NCI-H146 treated with DMSO at 0.1 percent for 48 hours (cell line): Measurements from ENCODE around the gene HHAT.

Source experiments
- DNase-seq: peaks from one replicate; lab custom pipeline; 2025; ENCODE audit not compliant: unreplicated experiment; lab: John Stamatoyannopoulos, UW

Gene HHAT

GRCh38 chr1:210328746-210329503, at the start of gene HHAT:
Gene HHAT (plus strand): TSS chr1:210328902. CDS start chr1:210348976, 20,074 bp downstream.
- DNase-seq: peak; percentile 30

DNA sequence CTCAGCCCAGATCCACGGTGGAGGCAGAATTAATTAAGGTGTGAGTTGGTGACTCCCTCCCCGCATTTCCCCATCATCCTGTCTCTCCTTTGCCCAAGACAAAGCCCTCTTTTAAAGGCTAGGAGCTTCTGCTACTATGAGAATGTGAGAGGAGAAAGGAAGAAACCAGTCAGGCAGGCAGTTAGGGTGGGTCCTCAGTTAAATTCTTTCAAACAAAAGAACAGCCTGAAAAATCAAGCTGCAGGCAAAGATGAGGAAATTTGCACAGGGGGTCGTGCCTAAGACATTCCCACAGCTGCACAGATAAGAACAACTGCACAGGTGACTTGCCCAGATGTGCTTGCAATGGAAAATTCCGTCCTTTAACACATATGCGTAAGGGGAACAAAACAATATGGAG, 48.5 kb upstream of the HHAT start:
- no peak for DNase-seq

GRCh38 chr1:210288116-210288515, 40.6 kb upstream of the HHAT start:
- no peak for DNase-seq

DNA sequence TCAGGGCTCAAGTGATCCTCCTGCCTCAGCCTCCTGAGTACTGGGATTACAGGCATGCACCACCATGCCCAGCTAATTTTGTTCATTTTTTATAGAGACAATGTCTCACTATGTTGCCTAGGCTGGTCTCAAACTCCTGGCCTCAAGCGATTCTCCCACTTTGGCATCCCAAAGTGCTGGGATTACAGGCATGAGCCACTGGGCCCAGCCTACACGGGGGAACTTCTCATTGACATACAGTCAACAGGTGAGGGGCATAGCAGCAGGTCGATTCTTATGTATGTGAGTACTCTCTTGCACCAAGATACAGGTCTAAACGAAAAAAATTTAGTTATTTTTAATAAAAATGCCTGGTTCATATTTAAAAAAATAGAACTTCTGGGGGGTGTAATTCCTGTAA, 39.5 kb upstream of the HHAT start:
- no peak for DNase-seq

GRCh38 chr1:210291081-210291764, 37.5 kb upstream of the HHAT start:
- DNase-seq: no peak

GRCh38 chr1:210291786-210292230, 36.9 kb upstream of the HHAT start:
- no peak for DNase-seq

GRCh38 chr1:210292231-210292871, 36.4 kb upstream of the HHAT start:
- DNase-seq: peak; percentile 43

GRCh38 chr1:210293171-210293607, 35.5 kb upstream of the HHAT start:
- DNase-seq: no peak

- DNase-seq: no peak
Observed at GRCh38 chr1:210294999-210295745, 33.5 kb upstream of the HHAT start.

DNA sequence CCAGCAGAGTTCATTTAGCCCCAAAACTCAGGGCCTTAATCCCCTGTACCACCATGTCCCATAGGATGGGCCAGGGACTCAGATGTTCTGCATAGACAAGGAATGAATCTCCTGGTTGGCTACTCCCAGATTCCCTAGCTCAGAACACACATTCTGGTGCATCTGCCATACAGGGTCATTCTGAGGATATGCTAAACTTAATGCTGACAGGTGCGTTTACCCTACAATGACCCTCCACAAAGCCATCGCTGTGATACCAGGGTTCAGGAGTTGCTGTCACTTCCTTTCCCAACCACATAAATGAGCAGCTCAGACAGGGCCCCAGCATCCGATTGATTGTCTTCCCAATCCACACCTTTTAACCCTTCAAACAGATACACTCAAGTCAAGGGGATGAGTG, 32.0 kb upstream of the HHAT start:
- no peak for DNase-seq

GRCh38 chr1:210298296-210298695, 30.4 kb upstream of the HHAT start:
- DNase-seq: no peak

DNA sequence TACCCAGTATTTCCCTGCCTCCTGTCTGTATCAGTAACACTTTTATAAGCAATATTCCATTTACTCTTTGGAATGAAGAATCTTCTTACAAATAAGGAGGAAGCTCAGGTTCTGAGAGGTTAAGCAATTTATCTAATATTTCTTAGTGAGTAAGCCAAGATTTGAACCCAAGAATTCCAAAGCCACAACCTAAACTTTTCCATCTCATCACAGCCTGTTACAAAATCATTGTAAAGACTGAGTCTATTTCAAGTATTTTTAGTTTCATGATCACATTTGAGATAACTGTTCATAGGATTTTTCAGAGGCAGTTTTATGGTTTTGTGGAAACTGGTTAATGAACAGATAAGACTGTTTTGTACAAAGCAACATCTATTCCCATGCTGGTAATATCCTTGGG, 29.8 kb upstream of the HHAT start:
- DNase-seq: no peak

- no peak for DNase-seq
Observed at GRCh38 chr1:210299501-210299900, 29.2 kb upstream of the HHAT start.

DNA sequence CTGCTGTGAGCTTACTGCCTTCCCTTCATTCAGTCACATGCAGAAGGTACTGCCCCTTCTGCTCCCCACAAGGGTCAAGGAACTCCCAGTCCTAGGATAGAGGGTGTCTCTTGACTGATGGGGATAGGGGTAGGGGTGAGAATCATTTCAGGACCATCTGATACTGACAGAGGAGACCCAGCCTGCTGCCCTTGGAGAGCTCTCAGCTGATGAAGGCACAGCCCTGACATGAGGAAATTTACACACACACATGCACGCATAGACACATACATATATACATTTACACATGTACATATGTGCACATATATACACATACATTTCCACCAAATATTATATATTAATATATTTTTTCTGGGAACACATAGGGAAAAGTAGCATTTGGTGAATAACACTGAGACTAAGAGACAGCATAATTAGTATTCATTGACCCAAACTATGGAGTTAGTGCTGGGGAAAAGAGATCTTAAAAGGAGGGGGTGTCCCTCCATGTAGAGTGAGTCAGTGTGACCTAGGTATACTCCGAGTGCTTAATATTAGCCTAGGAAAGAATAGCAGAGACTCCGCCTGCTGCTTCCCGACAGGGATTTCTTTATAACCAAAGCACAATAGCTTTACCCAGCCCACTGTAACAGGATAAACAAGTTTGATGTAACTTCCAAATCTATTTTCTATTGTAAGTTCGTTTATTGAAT, 27.6 kb upstream of the HHAT start:
- DNase-seq: no peak

DNA sequence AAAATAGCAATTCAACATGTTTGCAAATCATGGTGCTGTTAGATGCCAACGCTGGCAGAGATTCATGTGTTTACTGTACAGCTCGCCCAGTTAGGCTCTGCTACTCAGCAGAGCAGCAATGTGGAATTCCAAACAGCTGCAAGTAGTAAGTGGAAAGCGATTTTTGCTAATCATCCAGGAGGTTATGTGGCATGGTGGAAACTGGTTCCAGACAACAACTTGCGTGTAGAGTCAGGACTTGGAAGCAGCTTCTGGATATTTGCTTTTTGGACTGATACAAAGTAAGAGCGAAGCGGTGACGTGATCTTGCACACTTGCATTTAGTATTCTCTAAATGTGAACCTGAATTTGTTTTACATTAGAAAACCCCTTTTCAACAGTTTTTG, 27.1 kb upstream of the HHAT start:
- DNase-seq: no peak

GRCh38 chr1:210302501-210302900, 26.2 kb upstream of the HHAT start:
- DNase-seq: no peak

- no peak for DNase-seq
Observed at GRCh38 chr1:210303391-210303790, 25.3 kb upstream of the HHAT start.

GRCh38 chr1:210310562-210311153, 18.0 kb upstream of the HHAT start:
- no peak for DNase-seq

GRCh38 chr1:210311726-210312493, 16.8 kb upstream of the HHAT start:
- no peak for DNase-seq
